IMR-90 (cell line): ENCODE data around the gene SPAG16.

ENCODE experiments used
- CEBPB ChIP-seq: IDR thresholded peaks from 2 replicates; pipeline ENCODE4 v1.6.1; 2012; ENCODE audit warnings: low read depth, low read length, improper control_type of control experiment
- ELK1 ChIP-seq: fragments of 150-350 bp; IDR thresholded peaks from 2 replicates; pipeline ENCODE4 v1.6.1; 2016; ENCODE audit warnings: low read depth, mild to moderate bottlenecking, low read length, moderate library complexity, borderline replicate concordance
- FOS ChIP-seq: fragments of 150-350 bp; IDR thresholded peaks from 2 replicates; pipeline ENCODE4 v1.6.1; 2016; ENCODE audit warnings: low read depth, low read length
- MAFK ChIP-seq: IDR thresholded peaks from 2 replicates; pipeline ENCODE4 v1.6.1; 2012; ENCODE audit warnings: low read depth, low read length, improper control_type of control experiment
- MAZ ChIP-seq: IDR thresholded peaks from 2 replicates; pipeline ENCODE4 v1.6.1; 2012; ENCODE audit warnings: low read depth, mild to moderate bottlenecking, low read length, improper control_type of control experiment, moderate library complexity, borderline replicate concordance
- MXI1 ChIP-seq: IDR thresholded peaks from 2 replicates; pipeline ENCODE4 v1.6.1; 2012; ENCODE audit warnings: low read depth, mild to moderate bottlenecking, low read length, moderate library complexity, borderline replicate concordance
- POLR2A ChIP-seq: IDR thresholded peaks from 2 replicates; pipeline ENCODE4 v1.6.1; 2012; ENCODE audit warnings: mild to moderate bottlenecking, low read depth, low read length
- RAD21 ChIP-seq: IDR thresholded peaks from 2 replicates; pipeline ENCODE4 v1.6.1; 2012; ENCODE audit warnings: low read length, improper control_type of control experiment
- RCOR1 ChIP-seq: IDR thresholded peaks from 2 replicates; pipeline ENCODE4 v1.6.1; 2012; ENCODE audit warnings: mild to moderate bottlenecking, low read length, improper control_type of control experiment; ENCODE audit not compliant: insufficient replicate concordance
- RFX5 ChIP-seq: IDR thresholded peaks from 2 replicates; pipeline ENCODE4 v1.8.0; 2012; ENCODE audit warnings: low read depth, mild to moderate bottlenecking, low read length, moderate library complexity
- SMC3 ChIP-seq: fragments of 150-350 bp; IDR thresholded peaks from 2 replicates; pipeline ENCODE4 v1.6.1; 2016; ENCODE audit warnings: low read depth, mild to moderate bottlenecking, antibody characterized with exemption, low read length, moderate library complexity
- TF ChIP-seq, protein P1 (sequence below): conservative IDR thresholded peaks from 2 replicates; pipeline ENCODE4 v1.5.1; 2012; ENCODE audit warnings: mild to moderate bottlenecking, low read depth, low read length, improper control_type of control experiment
- TF ChIP-seq, protein P2 (sequence below): fragments of 150-350 bp; IDR thresholded peaks from 2 replicates; pipeline ENCODE4 v1.6.1; 2017; ENCODE audit warnings: mild to moderate bottlenecking, antibody characterized with exemption, low read length, low read depth

- TF ChIP-seq, protein P1, sequence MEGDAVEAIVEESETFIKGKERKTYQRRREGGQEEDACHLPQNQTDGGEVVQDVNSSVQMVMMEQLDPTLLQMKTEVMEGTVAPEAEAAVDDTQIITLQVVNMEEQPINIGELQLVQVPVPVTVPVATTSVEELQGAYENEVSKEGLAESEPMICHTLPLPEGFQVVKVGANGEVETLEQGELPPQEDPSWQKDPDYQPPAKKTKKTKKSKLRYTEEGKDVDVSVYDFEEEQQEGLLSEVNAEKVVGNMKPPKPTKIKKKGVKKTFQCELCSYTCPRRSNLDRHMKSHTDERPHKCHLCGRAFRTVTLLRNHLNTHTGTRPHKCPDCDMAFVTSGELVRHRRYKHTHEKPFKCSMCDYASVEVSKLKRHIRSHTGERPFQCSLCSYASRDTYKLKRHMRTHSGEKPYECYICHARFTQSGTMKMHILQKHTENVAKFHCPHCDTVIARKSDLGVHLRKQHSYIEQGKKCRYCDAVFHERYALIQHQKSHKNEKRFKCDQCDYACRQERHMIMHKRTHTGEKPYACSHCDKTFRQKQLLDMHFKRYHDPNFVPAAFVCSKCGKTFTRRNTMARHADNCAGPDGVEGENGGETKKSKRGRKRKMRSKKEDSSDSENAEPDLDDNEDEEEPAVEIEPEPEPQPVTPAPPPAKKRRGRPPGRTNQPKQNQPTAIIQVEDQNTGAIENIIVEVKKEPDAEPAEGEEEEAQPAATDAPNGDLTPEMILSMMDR = no peak
- TF ChIP-seq POLR2A (no peak), MAZ (no peak), RFX5 (no peak), MAFK (no peak), MXI1 (no peak), CEBPB (no peak), SMC3 (no peak), ELK1 (no peak), RCOR1 (no peak), RAD21 (no peak), FOS (no peak)
- TF ChIP-seq, protein P2, sequence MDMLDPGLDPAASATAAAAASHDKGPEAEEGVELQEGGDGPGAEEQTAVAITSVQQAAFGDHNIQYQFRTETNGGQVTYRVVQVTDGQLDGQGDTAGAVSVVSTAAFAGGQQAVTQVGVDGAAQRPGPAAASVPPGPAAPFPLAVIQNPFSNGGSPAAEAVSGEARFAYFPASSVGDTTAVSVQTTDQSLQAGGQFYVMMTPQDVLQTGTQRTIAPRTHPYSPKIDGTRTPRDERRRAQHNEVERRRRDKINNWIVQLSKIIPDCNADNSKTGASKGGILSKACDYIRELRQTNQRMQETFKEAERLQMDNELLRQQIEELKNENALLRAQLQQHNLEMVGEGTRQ = no peak
These were observed 4.8 kb downstream of the SPAG16 start for GRCh38 chr2:213288913-213289700.
